Vagina (tissue), 2 donors: ENCODE measurements around the gene SLC25A43.

ENCODE experiments used
- CTCF ChIP-seq, 3 experiments: fragments of 450-650 bp in 2 of 3; fragments of 200-600 bp in 1 of 3; sonication (generic) in 1 of 3; IDR thresholded peaks; one replicate each; pipeline ENCODE4 v1.5.1; 2017 to 2019; ENCODE audit warnings: antibody characterized with exemption in 3 of 3, mild to moderate bottlenecking in 2 of 3, moderate library complexity in 2 of 3
- POLR2AphosphoS5 ChIP-seq, 2 donors: sonication (generic); formaldehyde crosslinking; IDR thresholded peaks; one replicate each; pipeline ENCODE4 v1.9.0; 2017; ENCODE audit warnings: antibody characterized with exemption in 2 of 2, mild to moderate bottlenecking in 2 of 2, low read depth in 1 of 2; ENCODE audit not compliant: insufficient read depth in 1 of 2

- no peak for TF ChIP-seq CTCF (IDR thresholded peaks at IDR 0.05)
- no peak for TF ChIP-seq POLR2AphosphoS5 (IDR thresholded peaks at IDR 0.05; ENCODE audit: insufficient read depth in 1 of 2, low read depth in 1 of 2)
Measured at GRCh38 chrX:119492463-119492862, 93.3 kb downstream of the SLC25A43 start.
